ENCODE data around the gene EPHB4.

DNA sequence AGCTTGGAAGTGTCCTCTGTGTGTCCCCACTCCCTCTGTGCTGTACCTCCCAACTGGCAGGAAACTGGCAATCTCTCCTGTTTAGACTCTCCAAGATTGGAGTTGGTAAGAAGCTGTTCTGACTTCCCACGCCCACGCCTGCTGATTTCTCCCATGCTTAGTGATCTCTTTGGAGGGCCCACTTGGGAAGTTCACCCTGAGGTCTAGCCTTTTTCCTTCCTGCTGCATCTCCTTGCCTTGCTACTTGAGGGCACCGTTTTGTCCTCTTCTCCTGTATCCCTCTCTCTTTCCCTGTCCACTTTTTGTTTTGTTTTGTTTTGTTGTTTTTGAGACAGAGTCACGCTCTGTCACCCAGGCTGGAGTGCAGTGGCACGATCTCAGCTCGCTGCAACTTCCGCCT lies 58.5 kb downstream of the EPHB4 start:
- TF ChIP-seq EZH2phosphoT487 (IDR thresholded peaks at IDR 0.05; ENCODE audit: borderline replicate concordance), result no peak
- TF ChIP-seq, protein P1, sequence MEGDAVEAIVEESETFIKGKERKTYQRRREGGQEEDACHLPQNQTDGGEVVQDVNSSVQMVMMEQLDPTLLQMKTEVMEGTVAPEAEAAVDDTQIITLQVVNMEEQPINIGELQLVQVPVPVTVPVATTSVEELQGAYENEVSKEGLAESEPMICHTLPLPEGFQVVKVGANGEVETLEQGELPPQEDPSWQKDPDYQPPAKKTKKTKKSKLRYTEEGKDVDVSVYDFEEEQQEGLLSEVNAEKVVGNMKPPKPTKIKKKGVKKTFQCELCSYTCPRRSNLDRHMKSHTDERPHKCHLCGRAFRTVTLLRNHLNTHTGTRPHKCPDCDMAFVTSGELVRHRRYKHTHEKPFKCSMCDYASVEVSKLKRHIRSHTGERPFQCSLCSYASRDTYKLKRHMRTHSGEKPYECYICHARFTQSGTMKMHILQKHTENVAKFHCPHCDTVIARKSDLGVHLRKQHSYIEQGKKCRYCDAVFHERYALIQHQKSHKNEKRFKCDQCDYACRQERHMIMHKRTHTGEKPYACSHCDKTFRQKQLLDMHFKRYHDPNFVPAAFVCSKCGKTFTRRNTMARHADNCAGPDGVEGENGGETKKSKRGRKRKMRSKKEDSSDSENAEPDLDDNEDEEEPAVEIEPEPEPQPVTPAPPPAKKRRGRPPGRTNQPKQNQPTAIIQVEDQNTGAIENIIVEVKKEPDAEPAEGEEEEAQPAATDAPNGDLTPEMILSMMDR (conservative IDR thresholded peaks at IDR 0.05; ENCODE audit: low read length), result no peak

Measured in Loucy (cell line).